ENCODE data around the gene BABAM2.
"Not testable (repeated sequence)": the region's sequence is repeated elsewhere in the genome, so short reads cannot be mapped to it uniquely, and the experiment has no call there.

The BABAM2 gene

GRCh38 chr2:28370354-28370753, 479.8 kb downstream of the BABAM2 start:
- no peak for DNase-seq

- not testable (repeated sequence) for DNase-seq
These were observed 481.2 kb downstream of the BABAM2 start for GRCh38 chr2:28371728-28372127.

DNA sequence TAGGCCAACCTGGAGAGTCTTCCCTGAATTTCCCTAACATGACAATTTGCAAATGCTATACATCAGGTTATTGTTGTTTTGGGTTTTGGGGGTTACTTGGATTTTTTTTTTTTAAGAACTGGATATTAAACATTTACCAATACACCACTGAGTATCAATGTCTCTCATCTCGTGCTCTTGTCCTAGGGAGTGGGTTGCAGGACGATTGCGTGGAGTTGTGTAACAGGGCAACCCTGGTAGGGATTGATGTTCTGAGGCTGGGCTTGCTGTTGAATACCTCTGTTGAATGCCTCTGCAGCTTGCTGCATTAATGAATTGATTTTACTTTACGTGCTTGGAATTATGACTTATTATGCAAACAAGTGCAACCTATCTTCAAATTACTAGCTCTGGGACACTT, 483.3 kb downstream of the BABAM2 start:
- DNase-seq = no peak

GRCh38 chr2:28374331-28374730, 483.8 kb downstream of the BABAM2 start:
- DNase-seq = no peak

DNA sequence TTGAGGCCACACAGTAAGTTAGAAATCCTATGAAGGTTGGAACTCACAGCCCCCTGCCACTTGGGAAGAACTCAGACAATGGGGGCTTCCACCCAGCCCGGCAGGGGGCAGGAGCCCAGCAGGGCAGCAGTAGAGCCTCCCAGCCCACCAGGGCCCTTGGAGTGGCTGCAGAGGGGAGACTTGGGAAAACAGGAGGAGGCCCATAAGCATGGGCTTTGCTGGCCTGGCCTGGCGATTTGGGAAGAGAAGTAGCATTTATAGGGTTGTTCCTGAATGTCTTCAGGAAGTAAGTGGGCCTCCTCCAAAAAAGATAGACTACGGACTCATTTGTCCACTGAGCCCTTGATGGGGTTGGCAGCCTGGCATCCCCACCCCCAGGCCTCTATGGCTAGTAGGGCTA, 484.7 kb downstream of the BABAM2 start:
- DNase-seq = no peak

- no peak for DNase-seq
These were observed 485.5 kb downstream of the BABAM2 start for GRCh38 chr2:28375742-28376631.

- no peak for DNase-seq
These were observed 486.8 kb downstream of the BABAM2 start for GRCh38 chr2:28377195-28377816.

GRCh38 chr2:28377984-28378678, 487.6 kb downstream of the BABAM2 start:
- DNase-seq = peak; percentile 58

DNA sequence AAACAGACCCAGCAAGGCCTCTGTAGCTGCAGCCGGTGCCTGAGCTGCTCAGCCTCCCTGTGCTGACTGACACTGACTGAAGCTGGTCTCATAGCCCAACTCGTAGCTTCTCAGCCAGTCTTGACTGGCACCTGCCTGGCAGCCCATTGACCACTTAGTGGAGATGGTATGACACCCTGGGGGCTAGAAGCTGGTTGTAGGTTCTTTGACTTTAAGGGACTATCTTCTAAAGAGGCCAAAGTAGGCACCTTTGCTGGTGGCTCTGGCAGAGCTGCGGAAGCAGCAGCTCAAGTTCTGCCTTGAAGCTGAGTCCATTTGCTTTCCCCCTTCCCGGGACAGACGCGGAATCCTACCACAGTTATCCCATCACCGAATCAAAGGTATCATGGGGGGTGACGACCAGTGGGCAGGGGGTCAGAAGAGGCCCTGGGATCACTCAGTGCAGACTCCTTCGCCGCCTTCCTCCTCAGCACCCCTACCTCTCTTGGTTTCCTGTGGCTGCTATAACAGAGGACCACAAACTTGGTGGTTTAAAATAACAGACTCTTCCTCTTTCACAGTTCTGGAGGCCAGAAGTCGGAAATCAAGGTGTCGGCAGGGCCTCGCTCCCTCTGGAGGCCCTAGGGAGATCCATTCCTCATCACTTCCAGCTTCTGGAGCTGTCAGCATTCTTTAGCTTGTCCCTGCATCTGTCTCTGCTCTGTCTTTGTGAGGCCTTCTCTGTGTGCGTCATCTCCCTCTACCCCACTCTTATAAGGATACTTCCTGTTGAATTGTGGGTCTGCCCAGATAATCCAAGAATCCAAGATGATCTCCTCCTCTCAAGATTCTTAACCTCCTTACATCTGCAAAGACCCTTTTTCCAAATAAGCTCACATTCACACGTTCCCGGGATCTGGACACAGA, 488.4 kb downstream of the BABAM2 start:
- DNase-seq = no peak

- DNase-seq = no peak
These were observed 489.7 kb downstream of the BABAM2 start for GRCh38 chr2:28380219-28380618.

DNA sequence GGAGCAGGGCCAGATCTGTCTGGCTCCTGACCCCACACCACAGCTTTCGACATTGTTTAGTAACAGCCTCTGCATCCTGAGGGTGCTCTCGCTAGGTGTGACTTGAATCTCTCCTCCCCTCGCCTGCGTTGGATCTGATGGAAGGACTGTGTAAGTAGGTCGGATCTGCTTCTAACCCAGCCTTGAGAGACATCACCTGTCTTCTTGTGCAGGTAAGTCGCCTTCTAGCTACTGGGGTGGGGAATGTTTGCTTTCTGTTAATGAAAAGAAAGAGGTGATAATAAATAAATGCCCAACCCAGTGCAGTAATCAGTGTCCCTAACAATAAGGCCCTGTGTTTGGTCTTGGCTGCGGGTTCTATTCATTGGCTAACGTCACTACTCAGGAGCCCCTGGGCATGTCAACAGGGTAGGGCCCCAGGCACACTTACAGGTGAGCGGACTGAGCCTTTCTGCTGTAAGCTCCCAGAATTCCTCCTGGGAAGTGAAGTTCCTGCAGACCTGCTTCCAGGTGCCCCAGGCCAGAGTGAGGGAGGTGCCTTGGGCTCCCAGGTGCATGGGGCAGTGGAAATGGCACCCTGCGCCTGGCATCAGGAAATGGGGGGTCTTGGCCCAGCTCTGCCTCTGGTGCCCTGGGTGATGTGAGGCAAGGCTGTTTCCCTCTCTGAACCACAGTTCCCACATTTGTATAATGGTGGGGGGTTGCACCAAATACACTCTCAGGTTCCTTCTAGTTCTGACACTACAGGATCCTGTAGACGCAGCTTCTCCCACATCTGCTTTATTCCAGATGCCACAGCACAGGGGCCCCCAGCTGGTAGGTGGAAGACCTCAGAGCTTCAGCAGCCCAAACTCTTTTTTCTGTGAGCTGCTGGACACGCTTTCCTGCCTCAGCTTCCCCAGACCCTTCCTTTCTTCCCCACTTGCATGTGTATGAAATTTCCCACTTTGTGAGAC, 491.0 kb downstream of the BABAM2 start:
- no peak for DNase-seq

GRCh38 chr2:28382755-28383154, 492.2 kb downstream of the BABAM2 start:
- DNase-seq = no peak

- DNase-seq = no peak
These were observed 496.8 kb downstream of the BABAM2 start for GRCh38 chr2:28387082-28387960.
